Measurements from ENCODE around the gene CCR7.

The CCR7 gene

GRCh38 chr17:40516581-40517285 is 48.5 kb downstream of the CCR7 start:
- no peak overlapping the region for H3K4me3 ChIP-seq (ENCODE audit: low read depth, low read length)
- in situ Hi-C loops (cut with HindIII; ENCODE audit: low sequenced_read_pairs) = no loop called here
- no peak for DNase-seq (ENCODE audit: low read depth)
- TF ChIP-seq CTCF (IDR thresholded peaks at IDR 0.05; ENCODE audit: low read depth, low read length, missing control alignments) = no peak

GRCh38 chr17:40515491-40516041 is 49.7 kb downstream of the CCR7 start:
- no peak overlapping the region for H3K4me3 ChIP-seq (ENCODE audit: low read depth, low read length)
- in situ Hi-C loops (cut with HindIII; ENCODE audit: low sequenced_read_pairs) = no loop called here
- DNase-seq (ENCODE audit: low read depth) = no peak
- TF ChIP-seq CTCF (IDR thresholded peaks at IDR 0.05; ENCODE audit: low read depth, low read length, missing control alignments) = no peak

GRCh38 chr17:40515011-40515410 is 50.3 kb downstream of the CCR7 start:
- no peak for DNase-seq (ENCODE audit: low read depth)
- H3K4me3 ChIP-seq (ENCODE audit: low read depth, low read length) = no peak overlapping the region
- in situ Hi-C loops (cut with HindIII; ENCODE audit: low sequenced_read_pairs) = no loop called here
- TF ChIP-seq CTCF (IDR thresholded peaks at IDR 0.05; ENCODE audit: low read depth, low read length, missing control alignments) = no peak

GRCh38 chr17:40514013-40514875 is 51.0 kb downstream of the CCR7 start:
- in situ Hi-C loops (cut with HindIII; ENCODE audit: low sequenced_read_pairs) = no loop called here
- no peak overlapping the region for H3K4me3 ChIP-seq (ENCODE audit: low read depth, low read length)
- TF ChIP-seq CTCF (IDR thresholded peaks at IDR 0.05; ENCODE audit: low read depth, low read length, missing control alignments) = no peak
- no peak for DNase-seq (ENCODE audit: low read depth)

GRCh38 chr17:40511667-40512220 is 53.5 kb downstream of the CCR7 start:
- H3K4me3 ChIP-seq (ENCODE audit: low read depth, low read length) = no peak overlapping the region
- no peak for DNase-seq (ENCODE audit: low read depth)
- no peak for TF ChIP-seq CTCF (IDR thresholded peaks at IDR 0.05; ENCODE audit: low read depth, low read length, missing control alignments)
- in situ Hi-C loops (cut with HindIII; ENCODE audit: low sequenced_read_pairs) = no loop called here

GRCh38 chr17:40511136-40511535 is 54.1 kb downstream of the CCR7 start:
- in situ Hi-C loops (cut with HindIII; ENCODE audit: low sequenced_read_pairs) = no loop called here
- no peak for DNase-seq (ENCODE audit: low read depth)
- no peak for TF ChIP-seq CTCF (IDR thresholded peaks at IDR 0.05; ENCODE audit: low read depth, low read length, missing control alignments)
- no peak overlapping the region for H3K4me3 ChIP-seq (ENCODE audit: low read depth, low read length)

Data from astrocyte of the cerebellum (primary cell).